ENCODE measurements around the gene ARHGEF5.

GRCh38 chr7:144416341-144416740, 61.1 kb downstream of the ARHGEF5 start:
- TF ChIP-seq CBFB (IDR thresholded peaks at IDR 0.05; ENCODE audit: low read depth): no peak
- TF ChIP-seq CTCF (IDR thresholded peaks at IDR 0.05 in 2 of 3, conservative IDR thresholded peaks at IDR 0.05 in 1 of 3; ENCODE audit: control insufficient read depth in 2 of 3, extremely low read depth in 1 of 3, insufficient read depth in 1 of 3, low read depth in 3 of 3, low read length in 3 of 3): no peak
- no peak for TF ChIP-seq SIX5 (IDR thresholded peaks at IDR 0.05; ENCODE audit: low read depth, low read length, severe bottlenecking)
- no peak for TF ChIP-seq MYC (IDR thresholded peaks at IDR 0.05; ENCODE audit: insufficient read depth, insufficient read length, insufficient replicate concordance, low read length, severe bottlenecking)
- TF ChIP-seq RFX5 (IDR thresholded peaks at IDR 0.05; ENCODE audit: low read depth, low read length): no peak
- TF ChIP-seq POLR2AphosphoS2 (IDR thresholded peaks at IDR 0.05; ENCODE audit: low read depth, low read length): no peak
- no peak for TF ChIP-seq IRF4 (IDR thresholded peaks at IDR 0.05; ENCODE audit: low read depth, low read length)
- no peak for TF ChIP-seq FOS (IDR thresholded peaks at IDR 0.05; ENCODE audit: borderline replicate concordance, extremely low read depth, insufficient read length)
- no peak for TF ChIP-seq CEBPB (IDR thresholded peaks at IDR 0.05; ENCODE audit: borderline replicate concordance in 1 of 2, low read depth in 2 of 2, low read length in 2 of 2)
- TF ChIP-seq EZH2 (IDR thresholded peaks at IDR 0.05; ENCODE audit: borderline replicate concordance, control insufficient read depth, low read depth, low read length): no peak

Measured in GM12878 (cell line).